ENCODE results near the gene PXK. TPM values are rescaled to one million over a fixed set of nuclear protein-coding genes. Genes with fewer than 3 reads are reported as not detected.

PXK gene
- total and polyA plus RNA-seq, 10 of the 15 experiments (the other 5 are each of a cell fraction or from before 2014, with no cell fraction given) = 8.4 to 38.0 (median 27.6) TPM

GRCh38 chr3:58366699-58367098, 34.0 kb downstream of the PXK start:
- ATAC-seq = no peak
- TF ChIP-seq HCFC1 (IDR thresholded peaks at IDR 0.05; ENCODE audit: low read length) (no peak), ZNF384 (IDR thresholded peaks at IDR 0.05; ENCODE audit: borderline replicate concordance, low read depth, low read length) (no peak), POLR2A (IDR thresholded peaks at IDR 0.05; ENCODE audit: low read depth, low read length) (no peak), WRNIP1 (IDR thresholded peaks at IDR 0.05; ENCODE audit: borderline replicate concordance, low read depth, low read length) (no peak), ESRRA (IDR thresholded peaks at IDR 0.05; ENCODE audit: low read length) (no peak), YY1 (IDR thresholded peaks at IDR 0.05; ENCODE audit: low read depth, low read length) (no peak), MLLT1 (IDR thresholded peaks at IDR 0.05) (no peak), TCF7 (IDR thresholded peaks at IDR 0.05; ENCODE audit: borderline replicate concordance) (no peak), ATF7 (IDR thresholded peaks at IDR 0.05; ENCODE audit: low read depth) (no peak), CREM (IDR thresholded peaks at IDR 0.05; ENCODE audit: low read depth) (no peak)
- TF ChIP-seq, protein P1, sequence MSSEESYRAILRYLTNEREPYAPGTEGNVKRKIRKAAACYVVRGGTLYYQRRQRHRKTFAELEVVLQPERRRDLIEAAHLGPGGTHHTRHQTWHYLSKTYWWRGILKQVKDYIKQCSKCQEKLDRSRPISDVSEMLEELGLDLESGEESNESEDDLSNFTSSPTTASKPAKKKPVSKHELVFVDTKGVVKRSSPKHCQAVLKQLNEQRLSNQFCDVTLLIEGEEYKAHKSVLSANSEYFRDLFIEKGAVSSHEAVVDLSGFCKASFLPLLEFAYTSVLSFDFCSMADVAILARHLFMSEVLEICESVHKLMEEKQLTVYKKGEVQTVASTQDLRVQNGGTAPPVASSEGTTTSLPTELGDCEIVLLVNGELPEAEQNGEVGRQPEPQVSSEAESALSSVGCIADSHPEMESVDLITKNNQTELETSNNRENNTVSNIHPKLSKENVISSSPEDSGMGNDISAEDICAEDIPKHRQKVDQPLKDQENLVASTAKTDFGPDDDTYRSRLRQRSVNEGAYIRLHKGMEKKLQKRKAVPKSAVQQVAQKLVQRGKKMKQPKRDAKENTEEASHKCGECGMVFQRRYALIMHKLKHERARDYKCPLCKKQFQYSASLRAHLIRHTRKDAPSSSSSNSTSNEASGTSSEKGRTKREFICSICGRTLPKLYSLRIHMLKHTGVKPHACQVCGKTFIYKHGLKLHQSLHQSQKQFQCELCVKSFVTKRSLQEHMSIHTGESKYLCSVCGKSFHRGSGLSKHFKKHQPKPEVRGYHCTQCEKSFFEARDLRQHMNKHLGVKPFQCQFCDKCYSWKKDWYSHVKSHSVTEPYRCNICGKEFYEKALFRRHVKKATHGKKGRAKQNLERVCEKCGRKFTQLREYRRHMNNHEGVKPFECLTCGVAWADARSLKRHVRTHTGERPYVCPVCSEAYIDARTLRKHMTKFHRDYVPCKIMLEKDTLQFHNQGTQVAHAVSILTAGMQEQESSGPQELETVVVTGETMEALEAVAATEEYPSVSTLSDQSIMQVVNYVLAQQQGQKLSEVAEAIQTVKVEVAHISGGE (CRISPR knock-in tag; IDR thresholded peaks at IDR 0.05) = no peak
- FAIRE-seq = no peak
- H3K4me2 ChIP-seq (ENCODE audit: control insufficient read depth, insufficient read depth) = no peak overlapping the region
- no peaks in the 10 kb centered on the region for H4K20me1 ChIP-seq (ENCODE audit: control insufficient read depth, insufficient read depth)
- no peak overlapping the region for H3K4me3 ChIP-seq
- no peak for DNase-seq (ENCODE audit: low read depth, low spot score)
- intact Hi-C loops (cut with micrococcal nuclease; ENCODE audit: unreplicated experiment) (no loop called here), in situ Hi-C loops (cut with MboI) (no loop called here)
- no peaks in the 10 kb centered on the region for H3K79me2 ChIP-seq (ENCODE audit: control insufficient read depth, insufficient read depth, low read length)
- 6% methylated on average over 1 of the region's 1 CpG for WGBS (ENCODE audit: insufficient coverage, insufficient replicate concordance, low lambda C conversion rate, missing lambda C conversion rate)
- SMC1A ChIA-PET (ENCODE audit: uncharacterized antibody, unreplicated experiment) = interaction anchor here (0.9 to 1.0 kb wide), 3 partner anchors 28 to 49 kb away, joined by 3 to 4 read pairs (median 3); no protein-coding TSS in a partner anchor
- no peaks in the 10 kb centered on the region for H3K9me3 ChIP-seq (replicated peaks; ENCODE audit: control insufficient read depth, insufficient read depth, low read length)
- CTCF ChIA-PET = interaction anchor here (0.7 to 1.2 kb wide), 3 partner anchors 15 to 60 kb away, joined by 3 read pairs; partner anchors contain the start of gene HTD2
- H3K27ac ChIP-seq (ENCODE audit: control insufficient read depth, insufficient read depth) = no peak overlapping the region
- no peaks in the 10 kb centered on the region for H3K4me1 ChIP-seq (ENCODE audit: control insufficient read depth, insufficient read depth, low read length)
- BruUV-seq (replicated peaks) = no TSS peak
- no peaks in the 10 kb centered on the region; a peak in 1 of 4 replicates for H3K36me3 ChIP-seq (ENCODE audit: control insufficient read depth in 2 of 2, insufficient read depth in 2 of 2, low read length in 1 of 2)
- no peaks in the 10 kb centered on the region for H3K27me3 ChIP-seq (replicated peaks in 1 of 2; ENCODE audit: control insufficient read depth in 2 of 2, insufficient read depth in 2 of 2, low read length in 1 of 2)
- RAD21 ChIA-PET (ENCODE audit: unreplicated experiment) = interaction anchor here (1.8 kb wide), 1 partner anchor 11 kb away, joined by 6 read pairs; no protein-coding TSS in a partner anchor
- H3K9ac ChIP-seq (ENCODE audit: control insufficient read depth, insufficient read depth, low read length) = no peak overlapping the region
- no peak overlapping the region for H2AFZ ChIP-seq (ENCODE audit: control insufficient read depth, low read depth, low read length)
- POLR2A ChIA-PET = interaction anchor here (0.6 to 1.7 kb wide), 2 partner anchors 11 to 54 kb away, joined by 6 to 9 read pairs; no protein-coding TSS in a partner anchor
